IMR-90 (cell line): Measurements from ENCODE around the gene MAPK1. TPM values are rescaled to one million over a fixed set of nuclear protein-coding genes. Genes with fewer than 3 reads are reported as not detected.

Source experiments
- ATAC-seq: fragments of 200-7000 bp; cut with Tn5 transposase; 2 replicates; pipeline ENCODE4 v1.9.1; 2020; ENCODE audit warnings: low read depth, mild to moderate bottlenecking, moderate library complexity
- BruUV-seq: library from RNA; stranded (reverse); fragments of 400-500 nt; replicated peaks from 2 replicates; lab custom pipeline; 2021; lab: Mats Ljungman, UMichigan
- CTCF ChIA-PET: fragments of 300-600 bp; formaldehyde crosslinking; extraction: SDS; loops from one replicate; lab custom pipeline; 2021; ENCODE audit warnings: antibody characterized with exemption; lab: Yijun Ruan, JAX
- POLR2A ChIA-PET: fragments of 300-600 bp; sonication (Branson Sonifier 250); formaldehyde crosslinking; loops from one replicate; lab custom pipeline; 2022; ENCODE audit warnings: antibody characterized with exemption; ENCODE audit not compliant: unreplicated experiment; lab: Charles Lee
- DNase-seq: peaks from one replicate; pipeline ENCODE4 v3.0.0; 2013
- H2AFZ ChIP-seq: replicated peaks from 2 replicates; pipeline ENCODE3; 2013; ENCODE audit warnings: low read length, mild to moderate bottlenecking; ENCODE audit not compliant: poor library complexity
- H2AK5ac ChIP-seq: 2 replicates; pipeline ENCODE4 v1.6.1; 2013; ENCODE audit warnings: low read depth, low read length, inconsistent platforms
- H2AK9ac ChIP-seq: replicated peaks from 2 replicates; pipeline ENCODE3; 2013; ENCODE audit warnings: mild to moderate bottlenecking, low read depth, low read length, moderate library complexity; ENCODE audit not compliant: poor library complexity
- H2BK120ac ChIP-seq: 2 replicates; pipeline ENCODE4 v1.6.1; 2013; ENCODE audit warnings: low read depth, low read length, inconsistent platforms
- H2BK15ac ChIP-seq: 3 replicates; pipeline ENCODE4 v1.6.1; 2013; ENCODE audit warnings: low read depth, low read length, inconsistent platforms
- H2BK20ac ChIP-seq: 2 replicates; pipeline ENCODE4 v1.6.1; 2013; ENCODE audit warnings: low read depth, mild to moderate bottlenecking, inconsistent platforms, low read length, moderate library complexity
- H2BK5ac ChIP-seq: 2 replicates; pipeline ENCODE4 v1.6.1; 2013; ENCODE audit warnings: mild to moderate bottlenecking, low read depth, low read length, inconsistent platforms; ENCODE audit not compliant: poor library complexity, severe bottlenecking
- H3K14ac ChIP-seq: replicated peaks from 2 replicates; pipeline ENCODE4 v1.6.1; 2013; ENCODE audit warnings: low read depth, low read length, inconsistent platforms
- H3K18ac ChIP-seq: 2 replicates; pipeline ENCODE4 v1.6.1; 2013; ENCODE audit warnings: low read depth, low read length, control low read depth
- H3K23ac ChIP-seq: 2 replicates; pipeline ENCODE4 v1.6.1; 2013; ENCODE audit warnings: low read depth, low read length, inconsistent platforms
- H3K27ac ChIP-seq: 2 replicates; pipeline ENCODE4 v1.5.1; 2013; ENCODE audit warnings: mild to moderate bottlenecking, control low read depth, low read length; ENCODE audit not compliant: insufficient read depth
- H3K27me3 ChIP-seq: 2 replicates; pipeline ENCODE4 v1.6.1; 2013; ENCODE audit warnings: low read length; ENCODE audit not compliant: control insufficient read depth, insufficient read depth
- H3K36me3 ChIP-seq: 2 replicates; pipeline ENCODE4 v1.6.1; 2013; ENCODE audit warnings: low read length, mixed read lengths; ENCODE audit not compliant: control insufficient read depth, insufficient read depth
- H3K4ac ChIP-seq: 2 replicates; pipeline ENCODE4 v1.6.1; 2013; ENCODE audit warnings: low read depth, low read length, inconsistent platforms
- H3K4me1 ChIP-seq: 2 replicates; pipeline ENCODE4 v1.6.1; 2013; ENCODE audit warnings: low read length, mixed read lengths; ENCODE audit not compliant: control insufficient read depth, insufficient read depth
- H3K4me2 ChIP-seq: 2 replicates; pipeline ENCODE4 v1.6.1; 2013; ENCODE audit warnings: low read depth, mild to moderate bottlenecking, control low read depth, low read length, moderate library complexity
- H3K4me3 ChIP-seq: 2 replicates; pipeline ENCODE4 v1.5.1; 2013; ENCODE audit warnings: low read depth, mild to moderate bottlenecking, control low read depth, low read length, moderate library complexity; ENCODE audit not compliant: insufficient read depth
- H3K56ac ChIP-seq: 2 replicates; pipeline ENCODE4 v1.6.1; 2013; ENCODE audit warnings: low read length, inconsistent platforms; ENCODE audit not compliant: insufficient read depth; ENCODE audit errors: extremely low read depth
- H3K79me1 ChIP-seq, 2 experiments: 2 replicates each; pipeline ENCODE4 v1.6.1; 2013; ENCODE audit warnings: low read length in 2 of 2, inconsistent platforms in 1 of 2, low read depth in 1 of 2
- H3K9ac ChIP-seq: 2 replicates; pipeline ENCODE4 v1.6.1; 2013; ENCODE audit warnings: low read depth, low read length, control low read depth
- H3K9me1 ChIP-seq: 2 replicates; pipeline ENCODE4 v1.6.1; 2013; ENCODE audit warnings: low read length, inconsistent platforms; ENCODE audit not compliant: insufficient read depth
- H3K9me3 ChIP-seq: 2 replicates; pipeline ENCODE4 v1.6.1; 2013; ENCODE audit warnings: low read length; ENCODE audit not compliant: control insufficient read depth, insufficient read depth
- H4K20me1 ChIP-seq: 2 replicates; pipeline ENCODE4 v1.6.1; 2013; ENCODE audit warnings: low read length, inconsistent platforms; ENCODE audit not compliant: insufficient read depth
- H4K5ac ChIP-seq: 2 replicates; pipeline ENCODE4 v1.6.1; 2013; ENCODE audit warnings: mild to moderate bottlenecking, low read depth, low read length, control low read depth
- H4K8ac ChIP-seq, 2 experiments: 2 replicates each; pipeline ENCODE4 v1.6.1; 2013; ENCODE audit warnings: low read depth in 2 of 2, low read length in 2 of 2, control low read depth in 1 of 2, inconsistent platforms in 1 of 2
- H4K91ac ChIP-seq: 2 replicates; pipeline ENCODE4 v1.6.1; 2013; ENCODE audit warnings: low read depth, low read length, inconsistent platforms; ENCODE audit not compliant: insufficient read depth
- BHLHE40 ChIP-seq: fragments of 150-350 bp; IDR thresholded peaks from 2 replicates; pipeline ENCODE4 v1.6.1; 2016; ENCODE audit warnings: mild to moderate bottlenecking, low read depth, low read length
- CEBPB ChIP-seq: IDR thresholded peaks from 2 replicates; pipeline ENCODE4 v1.6.1; 2012; ENCODE audit warnings: low read depth, low read length, improper control_type of control experiment
- CHD1 ChIP-seq: IDR thresholded peaks from 2 replicates; pipeline ENCODE4 v1.6.1; 2012; ENCODE audit warnings: low read depth, low read length, improper control_type of control experiment
- CTCF ChIP-seq: conservative IDR thresholded peaks from 2 replicates; pipeline ENCODE4 v1.5.1; 2012; ENCODE audit warnings: mild to moderate bottlenecking, low read depth, low read length, improper control_type of control experiment
- ELK1 ChIP-seq: fragments of 150-350 bp; IDR thresholded peaks from 2 replicates; pipeline ENCODE4 v1.6.1; 2016; ENCODE audit warnings: low read depth, mild to moderate bottlenecking, low read length, moderate library complexity, borderline replicate concordance
- FOS ChIP-seq: fragments of 150-350 bp; IDR thresholded peaks from 2 replicates; pipeline ENCODE4 v1.6.1; 2016; ENCODE audit warnings: low read depth, low read length
- MAFK ChIP-seq: IDR thresholded peaks from 2 replicates; pipeline ENCODE4 v1.6.1; 2012; ENCODE audit warnings: low read depth, low read length, improper control_type of control experiment
- MAZ ChIP-seq: IDR thresholded peaks from 2 replicates; pipeline ENCODE4 v1.6.1; 2012; ENCODE audit warnings: low read depth, mild to moderate bottlenecking, low read length, improper control_type of control experiment, moderate library complexity, borderline replicate concordance
- MXI1 ChIP-seq: IDR thresholded peaks from 2 replicates; pipeline ENCODE4 v1.6.1; 2012; ENCODE audit warnings: low read depth, mild to moderate bottlenecking, low read length, moderate library complexity, borderline replicate concordance
- NFE2L2 ChIP-seq: fragments of 150-350 bp; IDR thresholded peaks from 2 replicates; pipeline ENCODE4 v1.6.1; 2016; ENCODE audit warnings: low read depth, mild to moderate bottlenecking, low read length
- POLR2A ChIP-seq: IDR thresholded peaks from 2 replicates; pipeline ENCODE4 v1.6.1; 2012; ENCODE audit warnings: mild to moderate bottlenecking, low read depth, low read length
- RAD21 ChIP-seq: IDR thresholded peaks from 2 replicates; pipeline ENCODE4 v1.6.1; 2012; ENCODE audit warnings: low read length, improper control_type of control experiment
- RCOR1 ChIP-seq: IDR thresholded peaks from 2 replicates; pipeline ENCODE4 v1.6.1; 2012; ENCODE audit warnings: mild to moderate bottlenecking, low read length, improper control_type of control experiment; ENCODE audit not compliant: insufficient replicate concordance
- RFX5 ChIP-seq: IDR thresholded peaks from 2 replicates; pipeline ENCODE4 v1.8.0; 2012; ENCODE audit warnings: low read depth, mild to moderate bottlenecking, low read length, moderate library complexity
- SMC3 ChIP-seq: fragments of 150-350 bp; IDR thresholded peaks from 2 replicates; pipeline ENCODE4 v1.6.1; 2016; ENCODE audit warnings: low read depth, mild to moderate bottlenecking, antibody characterized with exemption, low read length, moderate library complexity
- USF2 ChIP-seq: fragments of 150-350 bp; IDR thresholded peaks from 2 replicates; pipeline ENCODE4 v1.6.1; 2017; ENCODE audit warnings: mild to moderate bottlenecking, antibody characterized with exemption, low read length, low read depth
- WGBS, 2 experiments: methylation state at CpG; one replicate each; pipeline versions ENCODE4 v1.1.5 to v1.1.7; 2013; ENCODE audit warnings: missing lambda C conversion rate in 2 of 2; ENCODE audit not compliant: insufficient read length in 1 of 2; ENCODE audit errors: extremely low coverage in 2 of 2; 5-methylcytosine and 5-hydroxymethylcytosine counted together
- dilution Hi-C: fragments of 300-500 bp; cut with HindIII; formaldehyde crosslinking; loops from one replicate; pipeline ENCODE4 v1.14.3; 2018; ENCODE audit warnings: low sequenced_read_pairs; ENCODE audit not compliant: unreplicated experiment
- in situ Hi-C: fragments of 300-500 bp; cut with MboI; formaldehyde crosslinking; loops from 3 replicates; pipeline ENCODE4 v1.14.3; 2019; ENCODE audit warnings: low sequenced_read_pairs, inconsistent platforms, mixed read lengths
- intact Hi-C: fragments of 100-400 bp; cut with micrococcal nuclease; formaldehyde crosslinking; loops from 2 replicates; pipeline ENCODE4 v1.10.0; 2022
- polyA plus RNA-seq, 3 experiments: library from polyadenylated mRNA; depleted of rRNA; stranded (reverse); fragments of >200 nt; gene quantifications; 2 replicates each; pipeline ENCODE4 v1.2.3, GENCODE V29; 2012; ENCODE audit warnings: low replicate concordance in 1 of 3
- total RNA-seq: library from RNA; depleted of rRNA; stranded (reverse); fragments of >200 nt; gene quantifications from 2 replicates; pipeline ENCODE4 v1.2.3, GENCODE V29; 2012

MAPK1 gene
- total and polyA plus RNA-seq, 2 of the 4 experiments (the other 2 are of a cell fraction), result 41.0 to 51.3 TPM

GRCh38 chr22:21780259-21780658 lies 87.2 kb downstream of the MAPK1 start:
- no peak overlapping the region for H4K8ac ChIP-seq
- H3K27me3 ChIP-seq, result no peaks in the 10 kb centered on the region
- dilution Hi-C loops, result no loop called here
- peaks cover 29 to 63% of the 10 kb centered on the region in 2 experiments for H3K79me1 ChIP-seq
- H2AFZ ChIP-seq, result no peak overlapping the region
- H3K4ac ChIP-seq, result no peak overlapping the region
- H3K4me2 ChIP-seq, result no peak overlapping the region
- H4K91ac ChIP-seq, result no peak overlapping the region
- H3K14ac ChIP-seq, result no peak overlapping the region; the same call in 1 of the 2 replicates
- H3K36me3 ChIP-seq, result peaks cover 30% of the 10 kb centered on the region
- H2BK20ac ChIP-seq, result no peak overlapping the region
- DNase-seq (no peak), ATAC-seq (no peak)
- POLR2A ChIA-PET, result interaction anchor here (0.7 kb wide), 1 partner anchor 58 kb away, joined by 3 read pairs; no protein-coding TSS in a partner anchor
- H3K56ac ChIP-seq, result no peak overlapping the region
- no CpG with 5 or more reads among the region's 2 CpGs for WGBS, 2 experiments
- peaks cover 27% of the 10 kb centered on the region for H3K9me1 ChIP-seq
- no peak overlapping the region for H2BK5ac ChIP-seq
- no TSS peak for BruUV-seq
- H2BK120ac ChIP-seq, result no peak overlapping the region
- CTCF ChIA-PET, result interaction anchor here (0.6 to 0.7 kb wide), 5 partner anchors 12 to 798 kb away, joined by 3 to 4 read pairs (median 4); no protein-coding TSS in a partner anchor
- 0 out of 2 replicates have a peak overlapping the region, but pooled peaks have one; percentile 2 for H3K23ac ChIP-seq
- no peak overlapping the region for H3K27ac ChIP-seq
- no peaks in the 10 kb centered on the region for H3K9me3 ChIP-seq
- no peak overlapping the region for H4K5ac ChIP-seq
- H3K18ac ChIP-seq, result no peak overlapping the region
- H3K4me3 ChIP-seq, result no peak overlapping the region
- in situ Hi-C loops, result no loop called here
- TF ChIP-seq USF2, result no peak
- TF ChIP-seq MAZ, result no peak
- TF ChIP-seq SMC3, result no peak
- no peak for TF ChIP-seq RFX5
- TF ChIP-seq POLR2A, result no peak
- TF ChIP-seq MAFK, result no peak
- no peak for TF ChIP-seq ELK1
- no peak for TF ChIP-seq CHD1
- no peak for TF ChIP-seq CTCF
- no peak for TF ChIP-seq CEBPB
- TF ChIP-seq FOS, result no peak
- no peak for TF ChIP-seq RCOR1
- no peak for TF ChIP-seq BHLHE40
- no peak for TF ChIP-seq RAD21
- no peak for TF ChIP-seq NFE2L2
- TF ChIP-seq MXI1, result no peak
- peaks cover 6% of the 10 kb centered on the region for H3K4me1 ChIP-seq
- H4K20me1 ChIP-seq, result peaks cover 28% of the 10 kb centered on the region
- H2AK9ac ChIP-seq, result no peak overlapping the region
- no peak overlapping the region for H2AK5ac ChIP-seq
- H2BK15ac ChIP-seq, result no peak overlapping the region
- intact Hi-C loops, result no loop called here
- no peak overlapping the region for H3K9ac ChIP-seq
